ENCODE results near the gene SERINC2.
"Not testable (repeated sequence)": the region's sequence is repeated elsewhere in the genome, so short reads cannot be mapped to it uniquely, and the experiment has no call there.

DNA sequence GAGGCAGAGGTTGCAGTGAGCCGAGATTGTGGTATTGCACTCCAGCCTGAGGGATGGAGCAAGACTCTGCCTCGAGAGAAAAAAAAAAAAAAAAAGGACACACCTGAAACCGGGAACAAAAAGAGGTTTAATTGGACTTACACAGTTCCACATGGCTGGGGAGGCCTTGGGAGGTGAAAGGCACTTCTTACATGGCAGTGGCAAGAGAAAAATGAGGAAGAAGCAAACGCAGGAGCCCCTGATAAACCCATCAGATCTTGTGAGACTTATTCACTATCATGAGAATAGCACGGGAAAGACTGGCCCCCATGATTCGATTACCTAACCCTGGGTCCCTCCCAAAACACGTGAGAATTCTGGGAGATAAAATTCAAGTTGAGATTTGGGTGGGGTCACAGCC, 61.6 kb downstream of the SERINC2 start:
- TF ChIP-seq POLR2A, CTCF (IDR thresholded peaks at IDR 0.05): not testable (repeated sequence)
